HG03520 (cell line): ENCODE results near the gene TFDP1.

ENCODE experiments used
- ATAC-seq: cut with Tn5 transposase; IDR thresholded peaks from one replicate; pipeline ENCODE4 v1.9.1; 2021; ENCODE audit warnings: mild to moderate bottlenecking, moderate library complexity; ENCODE audit not compliant: unreplicated experiment

The TFDP1 gene

GRCh38 chr13:113564331-113565023 is 20.1 kb upstream of the TFDP1 start:
- no peak for ATAC-seq

- no peak for ATAC-seq
These were observed 18.9 kb upstream of the TFDP1 start for GRCh38 chr13:113565526-113566226.

GRCh38 chr13:113566227-113566561 is 18.4 kb upstream of the TFDP1 start:
- ATAC-seq: no peak

- ATAC-seq: no peak
These were observed 16.9 kb upstream of the TFDP1 start for GRCh38 chr13:113567681-113568080.

GRCh38 chr13:113573065-113573464 is 11.5 kb upstream of the TFDP1 start:
- ATAC-seq: no peak

- ATAC-seq: no peak
These were observed 8.0 kb upstream of the TFDP1 start for GRCh38 chr13:113576597-113576996.

- no peak for ATAC-seq
These were observed 6.6 kb upstream of the TFDP1 start for GRCh38 chr13:113577881-113578435.

- no peak for ATAC-seq
These were observed 4.9 kb upstream of the TFDP1 start for GRCh38 chr13:113579686-113580085.

- ATAC-seq: no peak
These were observed 2.7 kb upstream of the TFDP1 start for GRCh38 chr13:113581871-113582270.

- ATAC-seq: no peak
These were observed 1.5 kb upstream of the TFDP1 start for GRCh38 chr13:113582841-113583631.

- peak; percentile 42 for ATAC-seq
These were observed 518 bp downstream of the TFDP1 start for GRCh38 chr13:113584870-113585671.

- ATAC-seq: no peak
These were observed 1.3 kb downstream of the TFDP1 start for GRCh38 chr13:113585896-113586295.

- no peak for ATAC-seq
These were observed 2.3 kb downstream of the TFDP1 start for GRCh38 chr13:113586661-113587479.

GRCh38 chr13:113588394-113589111 is 4.0 kb downstream of the TFDP1 start:
- no peak for ATAC-seq

- ATAC-seq: no peak
These were observed 4.9 kb downstream of the TFDP1 start for GRCh38 chr13:113589251-113589960.

GRCh38 chr13:113589961-113590339 is 5.4 kb downstream of the TFDP1 start:
- ATAC-seq: no peak

GRCh38 chr13:113591750-113592149 is 7.2 kb downstream of the TFDP1 start:
- no peak for ATAC-seq

GRCh38 chr13:113592571-113592970 is 8.0 kb downstream of the TFDP1 start:
- ATAC-seq: no peak
